RPMI8226 (cell line): Measurements from ENCODE around the gene AP1M2.
"Not testable (repeated sequence)": the region's sequence is repeated elsewhere in the genome, so short reads cannot be mapped to it uniquely, and the experiment has no call there.

Experiments
- DNase-seq: peaks from one replicate; pipeline ENCODE4 v3.0.0-alpha.2; 2015

The AP1M2 gene

DNA sequence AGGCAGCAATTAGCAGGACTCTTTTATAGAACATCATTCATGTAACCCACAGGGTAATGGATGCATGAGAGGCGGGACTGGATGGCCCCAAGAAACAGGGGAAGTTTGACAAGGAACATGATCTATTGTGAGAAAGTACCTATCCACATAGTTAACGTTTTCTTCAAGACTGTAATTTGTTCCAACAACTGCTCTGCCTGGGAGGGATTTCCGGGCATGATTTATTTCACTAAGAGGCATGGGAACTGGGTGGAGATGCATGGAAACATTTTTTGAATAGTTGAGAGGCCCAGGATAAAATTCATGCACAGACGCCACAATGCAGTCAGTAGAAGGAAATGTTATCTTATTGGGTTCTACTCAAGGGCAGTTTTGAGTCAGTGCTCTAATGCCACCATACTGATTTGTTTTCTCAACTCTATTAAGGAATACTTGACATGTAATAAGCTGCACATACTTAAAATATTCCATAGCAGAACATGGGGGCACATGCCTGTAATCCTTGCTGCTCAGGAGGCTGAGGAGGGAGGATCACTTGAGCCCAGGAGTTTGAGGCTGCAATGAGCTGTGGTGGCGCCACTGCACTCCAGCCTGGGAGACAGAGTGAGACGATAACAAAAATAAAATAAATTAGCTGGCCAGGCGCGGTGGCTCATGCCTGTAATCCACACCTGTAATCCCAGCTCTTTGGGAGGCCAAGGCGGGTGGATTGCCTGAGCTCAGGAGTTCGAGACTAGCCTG lies 53.3 kb downstream of the AP1M2 start:
- DNase-seq: no peak

DNA sequence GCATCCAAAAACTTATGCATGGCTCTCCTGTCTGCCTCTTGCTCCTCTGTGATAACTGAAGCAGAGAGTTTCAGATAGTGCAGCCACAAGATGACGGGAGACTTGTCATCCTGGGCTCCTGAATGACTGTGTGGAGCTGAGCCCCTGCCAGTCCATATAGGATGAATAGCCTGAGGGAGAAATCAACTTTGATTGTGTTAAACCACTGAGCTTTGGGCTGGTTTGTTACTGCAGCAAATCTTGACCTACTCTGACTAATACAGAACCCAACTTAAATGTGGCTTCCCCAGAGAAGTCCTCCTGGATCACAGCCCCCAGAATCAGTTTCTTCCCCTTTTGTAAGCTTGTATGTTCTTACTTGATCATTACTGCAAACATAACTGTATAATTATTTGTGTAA lies 54.7 kb downstream of the AP1M2 start:
- DNase-seq: no peak

GRCh38 chr19:10526887-10527286 lies 60.2 kb downstream of the AP1M2 start:
- not testable (repeated sequence) for DNase-seq

GRCh38 chr19:10525636-10526035 lies 61.5 kb downstream of the AP1M2 start:
- no peak for DNase-seq

- DNase-seq: no peak
These were observed 63.9 kb downstream of the AP1M2 start for GRCh38 chr19:10523135-10523636.
